HG02623 (cell line): Measurements from ENCODE around the gene FASTKD3.

Source experiments
- ATAC-seq: cut with Tn5 transposase; IDR thresholded peaks from one replicate; pipeline ENCODE4 v1.9.1; 2021; ENCODE audit warnings: moderate library complexity; ENCODE audit not compliant: unreplicated experiment

Gene FASTKD3

DNA sequence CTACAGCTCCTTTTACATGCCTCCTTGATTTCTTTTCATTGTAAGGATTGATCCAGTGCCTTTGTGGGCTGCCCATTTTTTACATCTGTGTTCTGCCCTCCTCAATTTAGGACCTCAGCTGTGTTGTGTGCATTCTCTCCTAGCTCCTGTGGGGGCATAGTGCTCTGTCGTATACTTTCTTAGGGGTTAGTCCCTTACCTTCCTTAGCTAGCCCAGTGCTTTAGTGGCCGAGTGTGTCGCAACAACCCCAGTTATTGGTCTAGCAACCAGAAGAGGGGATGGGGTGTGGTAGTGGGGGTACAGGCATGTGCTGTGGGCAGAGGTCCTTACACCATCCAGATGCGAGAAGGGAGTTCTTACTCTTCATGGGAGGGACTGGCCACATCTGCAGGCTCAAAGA lies 12.3 kb upstream of the FASTKD3 start:
- ATAC-seq, result no peak

- ATAC-seq, result peak; percentile 93
Observed at GRCh38 chr5:7878381-7878873, 9.6 kb upstream of the FASTKD3 start.

- ATAC-seq, result no peak
Observed at GRCh38 chr5:7877851-7878250, 9.0 kb upstream of the FASTKD3 start.

GRCh38 chr5:7876867-7877266 lies 8.0 kb upstream of the FASTKD3 start:
- peak; percentile 37 for ATAC-seq

DNA sequence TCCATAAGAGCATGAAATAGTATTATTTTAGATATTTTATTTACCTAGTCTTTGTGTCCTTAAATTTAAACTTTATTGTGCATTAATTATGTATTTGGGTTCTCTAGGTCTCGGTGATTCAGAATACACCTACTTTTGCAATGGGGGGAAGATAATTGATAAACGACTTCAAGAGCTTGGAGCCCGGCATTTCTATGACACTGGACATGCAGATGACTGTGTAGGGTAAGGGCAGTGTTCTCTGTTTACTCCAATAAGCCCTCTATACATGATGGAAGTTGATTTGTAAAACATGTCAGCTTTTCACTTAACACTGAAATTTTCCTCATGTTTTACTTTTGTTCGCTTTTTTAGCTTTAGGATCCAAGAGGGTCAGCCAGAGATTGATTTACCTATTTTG lies 6.3 kb upstream of the FASTKD3 start:
- no peak for ATAC-seq

- no peak for ATAC-seq
Observed at GRCh38 chr5:7874639-7875038, 5.8 kb upstream of the FASTKD3 start.

GRCh38 chr5:7873216-7873615 lies 4.4 kb upstream of the FASTKD3 start:
- ATAC-seq, result no peak

- ATAC-seq, result no peak
Observed at GRCh38 chr5:7872517-7873130, 3.8 kb upstream of the FASTKD3 start.

GRCh38 chr5:7871653-7872052 lies 2.8 kb upstream of the FASTKD3 start:
- ATAC-seq, result peak; percentile 21

- peak; percentile 30 for ATAC-seq
Observed at GRCh38 chr5:7869474-7870136, 774 bp upstream of the FASTKD3 start.

DNA sequence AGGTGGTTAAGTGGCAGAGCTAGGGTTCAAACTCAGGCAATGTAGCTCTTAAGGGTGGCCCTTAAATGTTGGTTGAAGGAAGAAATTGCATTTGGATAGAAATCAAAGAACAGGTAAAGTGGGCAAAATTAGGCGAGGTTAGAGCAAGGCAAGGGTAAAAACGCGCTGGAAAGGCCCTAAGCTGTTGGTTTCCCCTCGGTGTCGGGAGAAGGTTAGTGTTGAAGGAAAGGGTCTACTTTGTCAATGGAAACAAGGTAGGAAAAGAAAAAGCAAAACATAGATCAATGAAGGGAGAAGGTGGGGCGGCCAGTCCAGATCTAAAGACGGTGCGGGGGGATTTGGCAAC lies 431 bp downstream of the FASTKD3 start:
- ATAC-seq, result no peak

- ATAC-seq, result no peak
Observed at GRCh38 chr5:7867260-7867659, 1.6 kb downstream of the FASTKD3 start.

DNA sequence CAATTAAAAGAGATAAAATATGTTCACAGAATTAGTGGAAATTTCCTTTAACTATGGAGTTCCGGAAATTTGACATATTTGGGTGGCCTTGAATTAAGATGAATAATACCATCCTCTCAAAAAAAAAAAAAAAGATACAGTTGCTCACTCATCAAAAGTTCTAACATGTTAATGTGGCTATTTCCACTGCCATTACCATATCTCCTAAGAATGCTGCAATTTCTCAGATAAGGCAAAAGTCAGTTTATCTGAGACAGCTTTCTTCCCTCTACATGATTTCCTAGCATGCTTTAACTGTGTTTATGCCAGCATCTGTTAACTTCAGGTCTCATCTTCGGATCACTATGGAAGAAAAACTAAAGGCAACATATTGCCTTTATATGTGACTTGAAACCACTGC lies 2.6 kb downstream of the FASTKD3 start:
- no peak for ATAC-seq

DNA sequence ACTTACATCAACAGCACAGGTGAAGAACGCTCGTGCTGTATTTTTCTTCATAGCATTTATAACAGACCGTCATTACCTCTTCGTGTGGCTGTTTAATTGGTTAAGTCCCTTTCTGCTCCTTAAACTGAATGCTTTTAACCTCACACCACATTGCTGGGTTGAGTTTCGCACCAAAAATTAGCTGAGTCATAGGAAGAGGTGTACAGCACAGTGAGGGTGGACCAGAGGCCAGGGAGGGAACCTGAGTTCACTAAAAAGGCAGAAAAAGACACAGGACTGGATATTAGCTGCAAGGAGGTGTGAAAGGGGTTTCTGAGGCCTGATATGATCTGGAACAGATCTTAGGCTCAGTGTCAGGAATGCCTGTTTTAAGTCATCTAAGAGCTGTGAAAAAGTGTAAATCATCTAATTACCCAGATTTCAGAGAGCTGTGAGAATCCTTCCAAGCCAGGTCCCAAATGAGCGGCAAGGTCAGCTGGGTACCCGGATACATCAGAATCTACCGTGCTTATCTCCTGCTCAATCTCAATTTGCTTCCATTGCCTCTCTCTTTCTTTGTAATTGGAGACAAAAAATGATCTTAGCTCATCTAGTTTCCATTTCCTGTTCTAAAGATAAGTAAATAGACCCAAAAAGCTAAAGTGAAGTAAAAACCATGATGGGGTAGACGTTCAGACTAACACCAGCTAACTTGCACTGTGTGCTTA lies 10.8 kb downstream of the FASTKD3 start:
- ATAC-seq, result no peak

DNA sequence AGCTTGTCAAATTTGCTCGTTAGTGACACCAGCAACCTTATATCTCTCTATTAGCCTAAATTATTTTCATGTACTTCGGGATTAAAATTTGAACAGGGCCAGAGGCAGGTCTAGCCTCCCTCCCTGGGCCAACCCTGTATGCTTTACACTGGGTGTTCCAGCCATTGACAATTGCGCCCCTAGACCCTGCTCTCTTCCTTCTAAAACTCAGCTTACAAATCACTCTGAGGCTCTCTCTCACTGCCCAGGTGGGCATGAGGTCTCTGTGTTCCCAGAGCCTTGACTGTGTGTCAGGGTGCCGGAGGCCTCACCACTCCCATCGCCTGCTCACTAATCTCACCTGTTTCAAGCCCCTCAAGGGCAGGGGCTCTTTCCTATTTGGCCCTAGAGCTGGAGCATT lies 11.5 kb downstream of the FASTKD3 start:
- ATAC-seq, result no peak

DNA sequence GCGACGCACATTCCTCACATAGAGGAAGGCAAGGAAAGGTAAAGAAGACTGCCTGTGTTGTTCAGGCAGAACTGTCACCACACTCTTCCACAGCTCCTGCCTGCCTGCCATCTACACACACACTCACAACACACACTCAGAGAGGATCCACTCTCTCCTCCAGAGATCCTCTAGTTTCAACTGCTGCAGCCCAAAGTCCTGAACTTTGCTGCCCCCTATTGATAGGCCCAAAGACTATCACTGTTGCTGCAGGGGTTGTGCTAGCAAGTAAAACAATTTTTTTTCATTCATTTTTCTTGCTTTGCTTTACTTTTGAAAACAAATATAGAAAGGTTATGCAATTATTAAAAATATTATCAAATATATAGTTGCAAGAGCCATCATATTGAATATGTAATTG lies 12.0 kb downstream of the FASTKD3 start:
- ATAC-seq, result no peak

GRCh38 chr5:7855611-7856010 lies 13.2 kb downstream of the FASTKD3 start:
- no peak for ATAC-seq

DNA sequence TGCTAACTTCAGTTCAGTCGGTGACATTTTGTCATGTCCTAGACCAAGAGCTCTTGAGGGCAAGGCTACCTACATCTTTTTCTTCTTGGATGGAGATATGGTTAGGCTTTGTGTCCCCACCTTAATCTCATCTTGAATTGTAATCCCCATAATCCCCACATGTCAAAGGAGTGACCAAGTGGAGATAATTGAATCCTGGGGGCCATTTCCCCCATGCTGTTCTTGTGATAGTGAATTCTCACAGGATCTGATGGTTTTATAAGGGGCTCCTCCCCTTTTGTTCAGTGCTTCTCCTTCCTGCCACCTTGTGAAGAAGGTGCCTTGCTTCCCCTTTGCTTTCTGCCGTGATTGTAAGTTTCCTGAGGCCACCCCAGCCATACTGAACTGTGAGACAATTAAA lies 15.8 kb downstream of the FASTKD3 start:
- no peak for ATAC-seq

GRCh38 chr5:7852542-7852941 lies 16.3 kb downstream of the FASTKD3 start:
- no peak for ATAC-seq

DNA sequence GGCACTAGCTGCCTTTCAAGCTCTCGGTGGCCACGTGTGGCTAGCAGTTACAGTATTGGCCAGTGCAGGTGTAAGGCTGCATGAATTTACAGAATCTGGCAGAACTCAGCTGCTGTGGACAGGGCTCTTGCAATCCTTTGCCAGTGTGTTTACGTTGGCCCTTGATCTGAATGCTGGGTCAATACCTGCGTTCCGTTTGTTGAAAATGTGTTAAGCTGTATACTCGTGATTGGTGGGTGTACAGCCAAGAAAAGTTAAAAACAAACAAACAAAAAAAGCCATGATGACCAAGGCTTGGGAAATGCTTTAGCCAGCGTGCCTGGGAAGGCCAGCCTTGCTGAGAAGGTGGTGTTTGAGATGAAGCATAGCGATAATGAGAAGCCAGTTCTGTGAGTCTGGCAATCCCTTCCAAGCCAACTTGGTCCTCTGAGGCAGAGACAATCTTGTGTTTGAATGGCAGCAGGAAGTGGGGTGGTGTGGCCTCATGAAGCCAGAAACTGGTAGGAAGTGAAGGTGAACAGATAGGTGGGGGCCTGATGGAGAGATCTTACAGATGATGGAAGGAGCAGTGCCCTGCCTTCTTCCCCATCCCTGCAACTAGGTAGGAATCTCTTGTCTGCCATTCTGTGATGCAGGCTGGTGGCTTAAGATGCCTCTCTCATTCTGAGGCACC lies 17.1 kb downstream of the FASTKD3 start:
- no peak for ATAC-seq

DNA sequence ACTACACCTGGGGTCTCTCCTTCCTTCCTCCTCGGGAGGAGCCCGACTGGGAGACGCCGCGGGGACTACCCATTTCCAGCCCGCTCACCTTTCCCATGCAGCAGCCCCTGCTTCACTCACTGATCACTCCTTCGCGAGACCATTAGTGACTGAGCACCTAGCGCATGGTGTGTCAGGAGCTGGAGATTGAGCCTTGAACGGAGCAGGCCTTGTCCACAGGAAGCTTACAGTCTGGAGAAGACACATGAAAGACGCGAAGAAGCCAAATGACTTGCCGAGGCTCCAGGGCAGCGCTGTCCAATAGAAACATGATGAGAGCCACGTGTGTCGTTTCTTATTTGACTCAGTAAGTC lies 17.6 kb downstream of the FASTKD3 start:
- ATAC-seq, result no peak
